ENCODE measurements around the gene PTPN18.
A peak's percentile ranks its signal among the peaks of the same experiment; 100 is the strongest.

Gene PTPN18

DNA sequence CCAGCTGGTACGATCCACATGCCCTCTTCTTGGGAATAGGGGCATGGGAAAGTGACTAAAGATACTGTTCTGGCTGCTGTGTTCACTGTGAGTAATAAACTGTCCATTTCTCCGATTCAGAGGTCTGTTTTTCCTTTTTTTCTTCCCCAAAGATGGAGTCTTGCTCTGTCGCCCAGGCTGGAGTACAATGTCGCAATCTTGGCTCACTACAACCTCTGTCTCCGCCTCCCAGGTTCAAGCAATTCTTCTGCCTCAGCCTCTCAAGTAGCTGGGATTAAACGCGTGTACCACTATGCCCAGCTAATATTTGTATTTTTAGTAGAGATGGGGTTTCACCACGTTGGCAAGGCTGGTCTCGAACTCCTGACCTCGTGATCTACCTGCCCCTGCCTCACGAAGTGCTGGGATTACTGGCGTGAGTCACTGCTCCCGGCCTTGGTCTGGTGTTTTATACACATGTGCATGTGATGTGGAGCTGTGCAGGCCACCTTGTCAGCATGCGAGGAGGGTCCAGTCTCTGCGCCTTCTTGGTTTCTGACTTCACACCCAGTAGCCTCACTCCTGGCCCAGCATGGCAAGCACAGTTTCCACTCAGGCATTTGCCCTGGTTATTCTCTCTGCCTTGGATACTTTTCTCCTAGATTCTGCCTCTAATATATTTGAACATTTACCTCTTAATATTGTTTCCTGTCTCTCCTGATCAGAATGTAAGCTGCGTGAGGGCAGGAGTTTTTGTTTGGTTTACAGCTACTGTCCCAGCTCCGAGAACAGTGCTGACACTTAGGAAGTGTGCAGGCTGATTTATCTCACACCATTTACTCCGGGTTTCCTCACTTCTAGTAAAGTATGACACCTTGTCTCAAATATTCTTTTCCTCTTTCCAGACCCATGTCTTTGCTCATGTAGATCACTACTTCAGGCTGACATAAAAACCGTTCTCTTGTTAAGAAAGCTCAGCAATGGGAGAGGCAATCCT lies 19.7 kb downstream of the PTPN18 start:
- DNase-seq = no peak
- ATAC-seq (replicated peaks) = no peak
- Mint-ChIP-seq H3K4me3 (no peak overlapping the region), H3K9me3 (peaks cover 1 to 5% of the 10 kb centered on the region in 2 donors), H3K4me1 (peaks cover 65 to 79% of the 10 kb centered on the region in 2 donors), H3K27me3 (no peaks in the 10 kb centered on the region), H3K36me3 (peaks cover 42 to 64% of the 10 kb centered on the region in 2 donors), H3K27ac (peak overlapping the region; percentile 52)

DNA sequence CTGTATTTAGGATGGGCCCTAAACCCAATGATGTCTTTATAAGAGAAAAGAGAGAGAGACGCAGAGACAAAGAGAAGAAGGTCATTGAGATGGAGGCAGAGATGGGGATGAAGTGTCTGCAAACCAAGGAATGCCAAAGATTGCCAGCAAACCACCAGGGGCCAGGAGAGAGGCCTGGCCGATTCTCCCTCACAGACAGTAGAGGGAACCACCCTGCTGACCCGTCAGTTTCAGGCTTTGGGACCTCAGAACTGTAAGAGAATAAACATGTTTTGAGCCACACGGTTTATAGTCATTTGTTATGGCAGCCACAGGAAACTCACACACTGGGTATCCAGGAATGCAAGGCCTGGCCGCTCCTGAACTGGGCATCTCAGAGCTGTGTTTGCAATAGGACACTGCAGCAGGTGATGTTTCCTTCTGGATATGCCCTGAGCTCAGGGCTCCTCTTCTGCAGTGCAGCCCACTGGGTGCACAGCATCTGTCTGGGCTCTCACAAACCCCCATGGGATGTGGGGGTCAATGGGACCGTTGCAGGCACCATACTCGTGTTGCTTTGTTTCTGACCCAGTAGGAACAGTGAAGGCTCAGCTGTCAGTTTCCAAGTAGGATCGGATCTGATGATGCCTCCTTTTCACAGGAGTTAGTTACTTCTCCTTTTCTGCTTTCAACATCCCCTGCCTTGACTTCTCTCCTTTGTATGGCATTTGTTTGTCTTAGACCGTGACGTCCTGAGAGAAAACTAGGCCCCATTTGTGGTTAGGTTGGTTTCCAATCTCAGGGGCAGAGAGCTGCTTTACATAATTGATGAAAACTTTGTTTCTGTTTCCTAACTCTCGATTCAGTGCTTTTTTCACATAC lies 20.8 kb downstream of the PTPN18 start:
- H3K36me3 Mint-ChIP-seq = peaks cover 42 to 64% of the 10 kb centered on the region in 2 donors

DNA sequence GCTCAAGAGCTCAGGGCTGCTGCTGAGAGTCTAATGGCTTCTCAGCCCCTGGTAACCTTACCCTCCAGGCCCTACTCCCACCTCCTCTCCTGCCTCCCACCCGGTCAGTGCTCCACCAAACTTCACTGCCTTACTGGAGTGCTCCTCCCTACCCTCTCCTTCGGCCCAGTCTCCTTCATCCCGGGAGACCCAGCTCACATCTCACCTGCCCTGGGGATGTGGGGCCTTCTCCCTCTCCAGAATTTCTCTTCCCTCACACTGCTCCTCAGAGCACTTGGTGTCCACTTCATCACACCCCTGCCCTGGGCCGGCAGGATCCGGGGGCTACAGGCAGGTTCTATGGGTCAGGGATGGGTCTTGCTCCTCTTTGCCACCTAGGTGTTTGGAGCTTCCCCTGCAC lies 21.6 kb downstream of the PTPN18 start:
- H3K27ac Mint-ChIP-seq = peak overlapping the region; percentile 65
- peaks cover 1 to 5% of the 10 kb centered on the region in 2 donors for H3K9me3 Mint-ChIP-seq
- peaks cover 70 to 86% of the 10 kb centered on the region in 2 donors for H3K4me1 Mint-ChIP-seq
- H3K4me3 Mint-ChIP-seq = peak overlapping the region; percentile 30 to 36
- DNase-seq (no peak), ATAC-seq (replicated peaks) (no peak)
- no peaks in the 10 kb centered on the region for H3K27me3 Mint-ChIP-seq
- peaks cover 51 to 71% of the 10 kb centered on the region in 2 donors for H3K36me3 Mint-ChIP-seq

More for the DNA sequence above, 20.8 kb downstream of the PTPN18 start:
- Mint-ChIP-seq H3K9me3 (peaks cover 1 to 5% of the 10 kb centered on the region in 2 donors), H3K27me3 (no peaks in the 10 kb centered on the region), H3K27ac (peak overlapping the region; percentile 52), H3K4me3 (peak overlapping the region; percentile 32 to 36), H3K4me1 (peaks cover 65 to 79% of the 10 kb centered on the region in 2 donors)
- ATAC-seq (replicated peaks) = peak; percentile 28 to 32
- no peak for DNase-seq

DNA sequence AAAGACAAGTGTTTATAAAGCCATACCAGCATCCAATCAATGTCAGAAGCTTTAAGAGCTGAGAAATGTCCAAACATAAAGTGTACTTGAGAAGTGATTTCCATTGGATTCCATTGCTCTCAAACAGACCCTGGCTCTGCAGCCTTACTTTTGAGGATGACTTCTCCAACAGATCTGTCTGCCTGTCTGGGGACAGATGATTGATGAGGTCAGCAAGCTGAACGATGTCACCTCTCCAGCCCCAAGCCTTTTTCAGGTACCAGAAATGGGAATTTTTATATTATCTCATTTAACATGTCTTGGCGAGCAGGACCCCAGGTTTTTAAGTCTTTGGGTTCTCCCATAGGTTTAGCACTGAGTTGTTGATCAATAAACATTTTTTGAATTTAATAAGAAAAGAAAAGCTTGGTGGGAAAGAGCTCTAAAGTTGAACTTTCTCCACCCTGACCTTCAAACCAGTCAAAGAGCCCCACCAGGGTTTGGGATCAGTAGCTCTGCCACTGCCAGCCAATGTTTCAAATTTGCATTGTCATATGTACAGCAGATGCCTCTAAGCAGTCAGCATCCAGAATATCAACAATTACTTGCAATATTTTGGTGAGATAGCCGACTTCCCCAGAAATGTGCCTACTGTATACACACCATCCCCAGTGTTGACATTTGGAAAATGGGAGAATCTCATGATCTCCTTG lies 22.5 kb downstream of the PTPN18 start:
- no peak for DNase-seq
- Mint-ChIP-seq H3K36me3 (peaks cover 52 to 76% of the 10 kb centered on the region in 2 donors), H3K27me3 (no peaks in the 10 kb centered on the region), H3K27ac (no peak overlapping the region), H3K4me1 (peaks cover 69 to 80% of the 10 kb centered on the region in 2 donors), H3K4me3 (no peak overlapping the region), H3K9me3 (peaks cover 1 to 5% of the 10 kb centered on the region in 2 donors)
- ATAC-seq (replicated peaks) = no peak

DNA sequence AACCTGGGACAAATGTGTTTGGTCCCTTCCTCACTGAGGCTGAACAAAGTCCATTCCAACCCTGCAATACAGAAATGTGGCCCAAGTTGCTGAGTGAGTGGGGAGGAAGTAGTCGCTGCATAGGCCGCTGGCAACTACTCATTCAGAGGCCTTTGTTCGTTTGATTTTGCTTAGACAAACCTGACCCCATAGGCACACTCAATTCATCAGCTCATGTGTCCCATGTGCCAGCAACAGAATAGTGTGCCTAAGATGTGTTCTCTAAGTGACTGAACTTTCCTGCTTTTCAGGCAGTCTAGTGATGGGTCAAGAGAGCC lies 23.0 kb downstream of the PTPN18 start:
- peaks cover 64 to 75% of the 10 kb centered on the region in 2 donors for H3K4me1 Mint-ChIP-seq
- H3K9me3 Mint-ChIP-seq = peaks cover 1 to 5% of the 10 kb centered on the region in 2 donors
- DNase-seq (no peak), ATAC-seq (replicated peaks) (no peak)
- H3K4me3 Mint-ChIP-seq = no peak overlapping the region
- H3K27ac Mint-ChIP-seq = no peak overlapping the region
- H3K27me3 Mint-ChIP-seq = no peaks in the 10 kb centered on the region
- H3K36me3 Mint-ChIP-seq = peaks cover 47 to 74% of the 10 kb centered on the region in 2 donors

DNA sequence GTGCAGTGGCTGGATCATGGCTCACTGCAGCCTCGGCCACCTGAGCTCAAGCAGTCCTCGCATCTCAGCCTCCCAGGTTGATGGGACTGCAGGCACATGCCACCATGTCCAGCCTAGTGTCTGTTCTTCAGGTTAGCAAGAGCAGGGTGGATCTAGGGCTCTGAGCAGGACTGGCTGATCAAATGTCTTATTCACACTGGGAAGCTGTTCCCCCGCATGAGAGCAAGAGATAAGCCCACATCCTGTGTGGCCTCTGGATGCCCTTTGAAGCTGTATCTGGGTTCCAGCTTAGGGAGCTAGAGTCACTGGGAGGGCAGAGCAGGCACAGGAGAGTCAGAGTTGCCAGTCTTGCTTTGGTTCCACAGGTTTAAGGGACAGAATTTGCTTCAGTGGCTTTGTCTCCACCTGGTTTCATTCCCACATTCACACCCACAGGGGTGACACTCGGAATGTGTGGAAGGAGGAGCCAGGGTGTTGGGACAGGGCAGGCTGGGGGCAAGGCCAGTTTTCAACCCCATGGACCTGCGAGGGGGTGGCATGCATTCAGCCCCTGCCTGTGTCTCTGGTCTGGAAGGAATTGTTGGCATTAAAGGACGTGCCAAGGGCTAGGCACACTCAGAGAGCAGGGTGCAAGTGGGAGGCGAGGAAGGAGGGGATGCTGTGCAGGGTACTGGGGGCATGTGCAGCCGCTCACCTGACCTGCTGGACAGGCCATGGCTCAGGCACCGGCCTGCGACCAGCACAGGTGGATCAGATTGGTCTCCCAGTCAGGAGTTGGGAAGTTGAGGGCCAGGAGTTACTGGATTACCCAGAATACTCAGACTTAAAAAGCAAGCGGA lies 24.5 kb downstream of the PTPN18 start:
- H3K27me3 Mint-ChIP-seq = no peaks in the 10 kb centered on the region
- peaks cover 1 to 5% of the 10 kb centered on the region in 2 donors for H3K9me3 Mint-ChIP-seq
- peak overlapping the region; percentile 67 for H3K27ac Mint-ChIP-seq
- peaks cover 38 to 62% of the 10 kb centered on the region in 2 donors for H3K36me3 Mint-ChIP-seq
- ATAC-seq (replicated peaks) (no peak), DNase-seq (no peak)
- H3K4me3 Mint-ChIP-seq = peak overlapping the region in 1 of 2 donors; percentile 18
- H3K4me1 Mint-ChIP-seq = peaks cover 58 to 64% of the 10 kb centered on the region in 2 donors

DNA sequence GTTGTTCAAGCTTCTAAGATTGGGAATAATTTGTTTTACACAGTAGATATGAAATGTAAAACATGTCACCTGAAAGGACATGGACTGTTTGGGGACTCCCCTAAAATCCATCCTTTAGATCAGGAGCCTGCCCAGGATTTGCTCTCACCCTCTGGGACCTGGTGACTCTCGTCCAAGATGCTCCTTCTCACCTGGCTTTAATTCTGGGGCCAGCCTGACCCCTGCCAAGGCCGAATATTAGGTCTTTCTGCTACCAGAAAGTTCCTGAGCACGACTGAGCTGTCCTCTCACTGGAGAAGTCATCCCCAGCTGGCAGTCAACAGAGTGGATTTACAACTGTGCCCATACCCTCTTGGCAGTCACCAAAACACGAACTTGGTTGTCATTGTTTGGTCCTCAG lies 25.3 kb downstream of the PTPN18 start:
- no peak for ATAC-seq (replicated peaks)
- Mint-ChIP-seq H3K4me1 (peaks cover 59 to 65% of the 10 kb centered on the region in 2 donors), H3K4me3 (peak overlapping the region; percentile 8 to 16), H3K36me3 (peaks cover 31 to 53% of the 10 kb centered on the region in 2 donors), H3K9me3 (peaks cover 0 to under 1% of the 10 kb centered on the region in 2 donors), H3K27me3 (no peaks in the 10 kb centered on the region), H3K27ac (peak overlapping the region; percentile 86)
- no peak for DNase-seq

DNA sequence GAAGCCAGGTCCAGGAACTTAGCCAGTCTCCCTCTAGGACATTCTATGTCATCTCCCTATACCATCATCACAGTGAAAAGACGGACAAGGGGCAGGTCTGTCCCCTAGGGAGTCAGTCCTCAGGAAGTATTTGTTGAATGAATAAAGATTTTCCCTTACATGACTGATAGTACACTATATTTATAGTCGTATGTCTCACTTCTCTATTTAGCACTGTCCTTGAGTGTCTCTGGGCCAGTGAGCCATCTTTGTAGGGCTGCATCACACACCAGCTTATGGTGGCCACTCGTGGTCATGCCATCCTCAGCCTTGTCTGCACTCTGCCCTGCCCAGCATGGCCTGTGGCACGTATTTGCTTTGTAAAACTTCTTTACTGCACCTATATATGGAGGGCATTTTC lies 25.8 kb downstream of the PTPN18 start:
- peak overlapping the region in 1 of 2 donors; percentile 41 for H3K4me3 Mint-ChIP-seq
- peak overlapping the region; percentile 86 for H3K27ac Mint-ChIP-seq
- peaks cover 58 to 63% of the 10 kb centered on the region in 2 donors for H3K4me1 Mint-ChIP-seq
- H3K36me3 Mint-ChIP-seq = peaks cover 28 to 49% of the 10 kb centered on the region in 2 donors
- H3K9me3 Mint-ChIP-seq = no peaks in the 10 kb centered on the region
- DNase-seq (no peak), ATAC-seq (replicated peaks) (peak; percentile 84)
- H3K27me3 Mint-ChIP-seq = no peaks in the 10 kb centered on the region

DNA sequence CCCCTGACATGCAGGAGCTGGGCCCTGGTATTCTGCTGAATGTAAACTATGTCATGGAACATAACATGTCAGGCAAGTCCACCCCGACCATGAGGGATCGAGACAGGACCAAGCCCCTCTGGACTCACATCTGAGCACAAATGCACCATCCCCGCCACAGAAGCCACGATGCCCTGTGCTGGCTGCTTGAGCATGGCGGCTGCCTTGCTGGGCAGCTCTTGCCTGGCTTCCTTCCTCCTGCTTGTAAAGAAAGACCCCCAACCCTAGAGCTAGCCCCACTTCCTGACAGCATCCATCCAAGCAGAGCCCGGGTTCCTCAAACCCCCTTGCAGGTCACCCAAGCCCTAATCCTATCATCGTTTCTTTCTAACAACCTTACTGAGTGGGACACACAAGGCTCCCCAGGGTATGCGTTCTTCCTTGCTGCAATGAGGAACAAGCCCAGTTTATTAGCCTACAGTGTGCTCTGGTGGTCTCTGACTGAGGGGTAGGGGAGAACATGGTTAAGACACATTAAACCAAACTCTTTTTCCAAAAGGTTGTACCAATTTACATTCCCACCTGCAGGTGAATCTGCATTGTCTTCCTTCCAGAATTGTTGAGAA lies 26.6 kb downstream of the PTPN18 start:
- Mint-ChIP-seq H3K9me3 (no peaks in the 10 kb centered on the region), H3K4me1 (peaks cover 54 to 62% of the 10 kb centered on the region in 2 donors), H3K36me3 (peaks cover 31 to 51% of the 10 kb centered on the region in 2 donors), H3K4me3 (no peak overlapping the region), H3K27me3 (no peaks in the 10 kb centered on the region), H3K27ac (no peak overlapping the region)
- DNase-seq = no peak
- no peak for ATAC-seq (replicated peaks)

DNA sequence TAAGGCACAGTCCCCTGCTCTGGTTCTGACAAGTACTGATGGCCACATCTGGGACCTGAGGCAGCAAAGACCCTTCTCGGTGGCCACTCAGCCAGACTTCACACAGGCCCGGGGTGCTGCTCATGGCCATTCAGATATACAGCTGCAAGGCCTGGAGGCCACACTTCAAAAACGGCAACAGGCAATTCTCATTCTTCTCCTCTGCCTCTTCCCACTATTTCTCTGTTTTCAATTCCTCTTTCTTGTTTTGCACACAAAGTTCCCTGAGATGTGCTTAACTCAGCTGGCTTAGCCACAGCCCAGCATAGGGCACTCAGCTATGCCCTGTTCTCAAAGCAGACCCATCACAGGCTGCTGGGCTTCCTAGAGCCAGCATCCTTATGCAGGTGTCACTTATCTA lies 29.9 kb downstream of the PTPN18 start:
- Mint-ChIP-seq H3K36me3 (peaks cover 28 to 38% of the 10 kb centered on the region in 2 donors), H3K9me3 (no peaks in the 10 kb centered on the region), H3K4me3 (peak overlapping the region; percentile 8 to 49), H3K27ac (peak overlapping the region; percentile 72), H3K27me3 (no peaks in the 10 kb centered on the region), H3K4me1 (peaks cover 43 to 47% of the 10 kb centered on the region in 2 donors)
- ATAC-seq (replicated peaks) = peak; percentile 72 to 74
- DNase-seq = no peak

DNA sequence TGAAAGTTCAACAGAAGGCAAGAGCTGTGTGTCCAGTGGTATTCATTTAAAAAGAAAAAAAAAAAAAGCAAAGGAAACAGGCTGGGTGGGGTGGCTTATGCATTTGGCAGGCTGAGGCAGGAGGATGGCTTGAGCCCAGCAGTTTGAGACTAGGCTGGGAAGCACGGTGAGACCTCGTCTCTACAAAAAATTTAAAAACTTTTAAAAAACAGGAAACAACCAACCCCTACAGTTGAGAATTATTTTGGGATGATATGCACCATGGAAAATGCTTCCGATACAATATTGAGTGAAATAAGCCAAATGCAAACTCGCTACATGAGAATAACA lies 31.2 kb downstream of the PTPN18 start:
- ATAC-seq (replicated peaks) = no peak
- peaks cover 38 to 45% of the 10 kb centered on the region in 2 donors for H3K4me1 Mint-ChIP-seq
- H3K27me3 Mint-ChIP-seq = peaks cover 0 to 2% of the 10 kb centered on the region in 2 donors
- DNase-seq = no peak
- H3K4me3 Mint-ChIP-seq = no peak overlapping the region
- H3K27ac Mint-ChIP-seq = no peak overlapping the region
- H3K9me3 Mint-ChIP-seq = no peaks in the 10 kb centered on the region
- H3K36me3 Mint-ChIP-seq = peaks cover 20 to 27% of the 10 kb centered on the region in 2 donors

DNA sequence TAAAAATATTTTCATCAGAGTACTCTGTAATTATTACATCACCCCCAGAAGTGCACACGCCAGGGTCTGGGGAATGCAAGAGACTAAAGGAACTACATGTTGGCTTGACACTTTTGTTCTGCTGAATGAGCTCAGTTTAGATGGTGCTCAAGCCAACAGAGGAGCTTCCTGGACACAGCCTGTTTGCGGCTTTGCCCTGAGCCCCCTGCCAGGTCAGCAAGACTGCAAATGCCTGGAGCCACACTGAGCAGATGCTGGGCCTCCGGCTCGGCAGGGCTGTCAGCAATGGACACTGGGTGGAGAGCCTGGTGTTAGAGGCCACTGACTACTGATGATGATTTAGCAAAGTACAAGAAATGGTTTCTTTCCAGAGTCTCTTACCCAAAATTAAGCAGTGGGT lies 31.9 kb downstream of the PTPN18 start:
- H3K9me3 Mint-ChIP-seq = no peaks in the 10 kb centered on the region
- H3K4me1 Mint-ChIP-seq = peaks cover 36 to 40% of the 10 kb centered on the region in 2 donors
- H3K27ac Mint-ChIP-seq = no peak overlapping the region
- no peak for DNase-seq
- ATAC-seq (replicated peaks) = no peak
- no peak overlapping the region for H3K4me3 Mint-ChIP-seq
- peaks cover 0 to 7% of the 10 kb centered on the region in 2 donors for H3K27me3 Mint-ChIP-seq
- peaks cover 13 to 19% of the 10 kb centered on the region in 2 donors for H3K36me3 Mint-ChIP-seq
